Gastrocnemius medialis (tissue), 4 donors: ENCODE results near the gene RBM47. TPM values are rescaled to one million over a fixed set of nuclear protein-coding genes. Genes with fewer than 3 reads are reported as not detected.

ENCODE experiments used
- ATAC-seq, 2 donors: fragments of 150-250 bp; one replicate each; pipeline ENCODE4 v1.9.1; 2016
- DNase-seq, 2 donors: peaks; one replicate each; pipeline ENCODE4 v3.0.0-alpha.2; 2019
- H3K27ac ChIP-seq, 4 donors: fragments of 200-600 bp; sonication (generic); 1 replicate in 1 of 4; 2 replicates in 3 of 4; pipeline ENCODE4 v1.5.1; 2016 to 2018; ENCODE audit warnings: mild to moderate bottlenecking in 2 of 4, moderate library complexity in 1 of 4
- H3K27me3 ChIP-seq, 3 donors: fragments of 200-600 bp; sonication (generic) in 2 of 3; 1 replicate in 1 of 3; 2 replicates in 2 of 3; pipeline versions ENCODE4 v1.5.1 to v1.6.0; 2016 to 2019; ENCODE audit warnings: mild to moderate bottlenecking in 1 of 3, moderate library complexity in 1 of 3
- H3K36me3 ChIP-seq, 2 donors: fragments of 200-600 bp; sonication (generic) in 1 of 2; one replicate each; pipeline ENCODE4 v1.5.1; 2017 to 2018
- H3K4me1 ChIP-seq, 2 donors: fragments of 200-600 bp; sonication (generic) in 1 of 2; one replicate each; pipeline ENCODE4 v1.5.1; 2016 to 2017; ENCODE audit warnings: mild to moderate bottlenecking in 2 of 2
- H3K4me3 ChIP-seq, 4 donors: fragments of 200-600 bp; sonication (generic) in 3 of 4; 1 replicate in 1 of 4; 2 replicates in 3 of 4; pipeline ENCODE4 v1.5.1; 2016 to 2019; ENCODE audit warnings: mild to moderate bottlenecking in 2 of 4
- H3K9me3 ChIP-seq, 3 donors: fragments of 200-600 bp; sonication (generic) in 2 of 3; 1 replicate in 1 of 3; 2 replicates in 2 of 3; pipeline ENCODE4 v1.5.1; 2016 to 2019
- POLR2A ChIP-seq, 2 donors: fragments of 450-650 bp; IDR thresholded peaks; one replicate each; pipeline ENCODE4 v1.6.1; 2017; ENCODE audit warnings: antibody characterized with exemption in 2 of 2, mild to moderate bottlenecking in 2 of 2, moderate library complexity in 2 of 2
- in situ Hi-C, 4 donors: fragments of 200-750 bp; cut with MboI; loops; one replicate each; pipeline versions ENCODE4 v1.15.0 to v1.8.0; 2017; ENCODE audit warnings: low sequenced_read_pairs in 4 of 4
- intact Hi-C: fragments of 100-400 bp; cut with DNase I; formaldehyde crosslinking; loops from one replicate; pipeline ENCODE4 v1.15.1; 2023; ENCODE audit warnings: low total_unique reads
- total RNA-seq, 4 donors: library from RNA; depleted of rRNA; stranded (reverse); fragments of >200 nt; gene quantifications; one replicate each; pipeline versions ENCODE4 v1.1.0 to v1.2.3, GENCODE V29; 2016
- TF ChIP-seq, protein P1 (sequence below), 5 experiments: fragments of 450-650 bp in 3 of 5; fragments of 200-600 bp in 2 of 5; sonication (generic) in 2 of 5; IDR thresholded peaks in 4 of 5; conservative IDR thresholded peaks in 1 of 5; 1 replicate in 4 of 5; 2 replicates in 1 of 5; pipeline ENCODE4 v1.5.1; 2016 to 2019; ENCODE audit warnings: antibody characterized with exemption in 5 of 5, mild to moderate bottlenecking in 3 of 5, moderate library complexity in 3 of 5

Gene RBM47
- total RNA-seq, 4 donors from 2014 or later, result 1.5 to 8.7 (median 4.3) TPM

DNA sequence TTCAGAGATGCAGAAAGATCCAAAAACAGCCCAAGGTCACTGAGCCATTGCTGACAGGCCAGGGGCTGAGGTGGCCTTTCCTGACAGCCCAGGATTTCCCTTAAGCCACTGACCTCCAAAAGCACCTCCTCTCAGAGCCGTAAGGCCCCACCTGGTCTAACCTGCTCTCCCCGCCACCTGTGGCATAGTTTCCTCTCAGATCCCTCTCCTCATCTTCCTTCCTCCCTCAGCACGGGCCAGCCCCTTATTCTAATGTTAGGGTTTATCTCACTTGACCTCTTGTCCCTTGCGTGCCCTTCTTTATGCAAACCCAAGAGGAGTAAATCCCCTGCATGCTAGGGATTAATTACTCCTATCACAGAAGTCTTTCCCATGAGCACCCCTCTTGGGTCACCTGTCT is 113.0 kb downstream of the RBM47 start:
- ATAC-seq (no peak), DNase-seq (no peak)
- intact Hi-C loops (no loop called here), in situ Hi-C loops (no loop called here)
- Histone ChIP-seq H3K4me3 (no peak overlapping the region), H3K36me3 (no peaks in the 10 kb centered on the region), H3K27ac (no peak overlapping the region), H3K4me1 (no peaks in the 10 kb centered on the region), H3K27me3 (no peaks in the 10 kb centered on the region), H3K9me3 (no peaks in the 10 kb centered on the region)
- no peak for TF ChIP-seq POLR2A (IDR thresholded peaks at IDR 0.05)
- TF ChIP-seq, protein P1, sequence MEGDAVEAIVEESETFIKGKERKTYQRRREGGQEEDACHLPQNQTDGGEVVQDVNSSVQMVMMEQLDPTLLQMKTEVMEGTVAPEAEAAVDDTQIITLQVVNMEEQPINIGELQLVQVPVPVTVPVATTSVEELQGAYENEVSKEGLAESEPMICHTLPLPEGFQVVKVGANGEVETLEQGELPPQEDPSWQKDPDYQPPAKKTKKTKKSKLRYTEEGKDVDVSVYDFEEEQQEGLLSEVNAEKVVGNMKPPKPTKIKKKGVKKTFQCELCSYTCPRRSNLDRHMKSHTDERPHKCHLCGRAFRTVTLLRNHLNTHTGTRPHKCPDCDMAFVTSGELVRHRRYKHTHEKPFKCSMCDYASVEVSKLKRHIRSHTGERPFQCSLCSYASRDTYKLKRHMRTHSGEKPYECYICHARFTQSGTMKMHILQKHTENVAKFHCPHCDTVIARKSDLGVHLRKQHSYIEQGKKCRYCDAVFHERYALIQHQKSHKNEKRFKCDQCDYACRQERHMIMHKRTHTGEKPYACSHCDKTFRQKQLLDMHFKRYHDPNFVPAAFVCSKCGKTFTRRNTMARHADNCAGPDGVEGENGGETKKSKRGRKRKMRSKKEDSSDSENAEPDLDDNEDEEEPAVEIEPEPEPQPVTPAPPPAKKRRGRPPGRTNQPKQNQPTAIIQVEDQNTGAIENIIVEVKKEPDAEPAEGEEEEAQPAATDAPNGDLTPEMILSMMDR (IDR thresholded peaks at IDR 0.05 in 4 of 5, conservative IDR thresholded peaks at IDR 0.05 in 1 of 5), result no peak

DNA sequence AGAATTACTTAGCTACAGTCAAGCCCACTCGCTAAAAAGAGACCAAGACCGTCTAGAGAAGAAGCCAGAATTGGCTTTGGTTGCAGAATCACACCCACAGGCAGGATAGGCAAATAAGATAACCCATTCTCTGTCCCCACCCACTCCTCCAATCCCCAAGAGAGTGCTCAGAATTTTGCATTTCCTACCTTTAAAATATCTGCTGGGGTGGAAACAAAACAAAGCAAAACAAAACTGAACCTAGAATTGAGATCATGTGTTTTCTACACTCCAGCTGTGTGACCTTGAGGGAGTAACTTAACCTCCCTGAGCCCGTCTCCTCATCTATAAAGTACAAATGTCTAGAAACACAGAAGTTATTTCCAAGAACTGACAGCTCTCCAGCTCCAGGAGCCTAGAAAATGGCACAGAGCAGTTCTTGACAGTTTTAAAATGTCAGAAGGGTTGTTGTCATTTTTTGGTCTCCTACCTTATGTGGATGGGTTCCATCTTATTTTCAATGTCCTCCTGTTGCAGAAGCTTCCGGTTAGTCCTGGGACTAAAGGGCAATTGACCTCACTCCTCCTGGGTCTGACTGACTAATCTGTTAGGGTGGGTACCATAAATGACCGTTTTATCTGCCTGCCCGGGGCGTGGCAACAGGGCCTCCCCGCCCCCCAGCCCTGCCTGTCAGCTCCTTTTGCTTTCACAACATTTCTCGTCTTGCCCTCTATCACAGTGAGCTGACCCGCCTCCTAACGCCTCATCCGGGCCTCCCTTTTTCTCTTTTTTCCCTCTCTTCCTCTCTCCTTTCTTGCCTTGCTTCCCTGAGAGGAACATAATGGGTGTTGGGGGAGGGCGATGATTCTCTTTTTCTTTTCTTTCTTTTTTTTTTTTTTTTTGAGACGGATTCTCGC is 114.0 kb downstream of the RBM47 start:
- in situ Hi-C loops, result no loop called here
- ATAC-seq (no peak), DNase-seq (no peak)
- TF ChIP-seq POLR2A (IDR thresholded peaks at IDR 0.05), result no peak
- TF ChIP-seq, protein P1 (IDR thresholded peaks at IDR 0.05 in 4 of 5, conservative IDR thresholded peaks at IDR 0.05 in 1 of 5), result no peak
- no peaks in the 10 kb centered on the region for H3K36me3 ChIP-seq
- H3K4me1 ChIP-seq, result no peaks in the 10 kb centered on the region
- no peaks in the 10 kb centered on the region for H3K27me3 ChIP-seq
- no peaks in the 10 kb centered on the region for H3K9me3 ChIP-seq
- H3K27ac ChIP-seq, result no peak overlapping the region
- intact Hi-C loops, result no loop called here
- H3K4me3 ChIP-seq, result no peak overlapping the region

DNA sequence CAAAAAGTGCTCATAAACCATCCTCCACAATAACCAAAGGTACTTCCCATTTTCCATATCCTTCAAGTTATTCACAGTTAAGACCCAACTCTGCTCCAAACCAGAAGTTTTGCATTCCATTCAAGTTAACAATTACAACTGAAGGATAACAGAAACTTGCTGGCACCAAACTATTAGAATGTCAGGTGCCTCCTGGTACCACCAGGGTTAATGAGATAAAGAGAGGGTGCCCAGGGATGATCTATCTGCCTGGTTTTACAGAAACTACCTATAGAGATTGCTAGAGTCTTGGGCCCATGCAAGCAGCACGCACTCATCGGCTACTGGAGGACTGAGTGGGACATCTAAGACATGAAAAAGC is 114.6 kb downstream of the RBM47 start:
- intact Hi-C loops (no loop called here), in situ Hi-C loops (no loop called here)
- Histone ChIP-seq H3K4me1 (no peaks in the 10 kb centered on the region), H3K27ac (no peak overlapping the region), H3K36me3 (no peaks in the 10 kb centered on the region), H3K27me3 (no peaks in the 10 kb centered on the region), H3K9me3 (no peaks in the 10 kb centered on the region), H3K4me3 (no peak overlapping the region)
- ATAC-seq, result no peak
- no peak for DNase-seq
- no peak for TF ChIP-seq POLR2A (IDR thresholded peaks at IDR 0.05)

DNA sequence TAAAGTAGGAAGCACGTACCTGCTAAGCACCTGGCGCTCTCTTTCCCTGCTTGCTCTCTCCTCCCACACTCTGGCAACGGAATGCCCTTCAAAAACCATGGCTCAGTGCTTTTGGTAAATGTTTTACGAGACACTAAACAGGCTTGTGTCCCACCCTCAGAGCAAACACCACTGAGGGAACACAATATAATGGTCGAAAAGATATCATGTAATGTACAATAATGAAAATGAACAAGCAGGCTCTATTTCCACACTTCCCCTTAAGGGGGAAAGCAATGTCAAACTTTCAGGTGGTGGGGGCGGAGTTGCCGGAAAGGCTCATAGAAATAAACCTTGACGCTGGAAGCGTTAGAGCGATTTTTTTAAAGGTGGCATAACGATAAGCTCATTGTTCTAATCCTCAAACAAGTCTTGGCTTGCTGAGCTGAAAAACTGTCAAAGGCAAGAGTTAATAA is 115.1 kb downstream of the RBM47 start:
- Histone ChIP-seq H3K27ac (no peak overlapping the region), H3K27me3 (no peaks in the 10 kb centered on the region), H3K4me3 (no peak overlapping the region), H3K9me3 (no peaks in the 10 kb centered on the region), H3K4me1 (no peaks in the 10 kb centered on the region), H3K36me3 (no peaks in the 10 kb centered on the region)
- intact Hi-C loops, result no loop called here
- TF ChIP-seq, protein P1 (IDR thresholded peaks at IDR 0.05 in 4 of 5, conservative IDR thresholded peaks at IDR 0.05 in 1 of 5), result no peak
- TF ChIP-seq POLR2A (IDR thresholded peaks at IDR 0.05), result no peak
- no peak for ATAC-seq
- no peak for DNase-seq
- in situ Hi-C loops, result no loop called here

DNA sequence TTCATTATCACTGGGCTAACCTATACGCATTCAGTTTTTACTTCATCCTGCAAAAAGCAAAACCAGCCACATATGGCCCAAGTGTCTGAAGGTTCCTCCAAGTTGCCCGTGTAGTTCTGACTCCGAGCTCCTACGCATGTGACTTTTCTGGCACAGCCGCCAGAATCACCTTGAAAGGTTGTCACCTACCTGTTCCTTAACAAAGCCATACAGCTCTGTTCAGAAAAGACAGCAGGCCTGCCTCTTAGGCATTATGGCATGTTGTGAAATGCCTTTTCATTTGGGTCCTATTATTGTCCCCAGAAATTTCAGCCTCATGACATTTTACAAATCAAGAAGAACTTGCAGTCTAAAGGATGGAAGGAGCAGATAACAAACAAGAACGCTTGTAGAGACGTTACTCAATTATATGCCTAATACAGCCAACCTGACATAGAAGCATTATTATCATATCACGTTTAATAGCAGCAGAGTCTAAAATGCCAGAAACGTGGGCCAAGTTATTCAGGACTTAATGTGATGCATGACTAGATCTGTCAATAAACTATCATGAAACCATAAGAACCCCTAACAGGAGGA is 118.5 kb downstream of the RBM47 start:
- H3K36me3 ChIP-seq, result no peaks in the 10 kb centered on the region
- TF ChIP-seq, protein P1 (IDR thresholded peaks at IDR 0.05 in 4 of 5, conservative IDR thresholded peaks at IDR 0.05 in 1 of 5), result no peak
- no peak for TF ChIP-seq POLR2A (IDR thresholded peaks at IDR 0.05)
- no peaks in the 10 kb centered on the region for H3K27me3 ChIP-seq
- in situ Hi-C loops, result no loop called here
- intact Hi-C loops, result no loop called here
- DNase-seq, result no peak
- no peaks in the 10 kb centered on the region for H3K9me3 ChIP-seq
- no peak overlapping the region for H3K27ac ChIP-seq
- H3K4me1 ChIP-seq, result no peaks in the 10 kb centered on the region
- ATAC-seq, result no peak
- no peak overlapping the region for H3K4me3 ChIP-seq
